Fibroblast of lung (primary cell): ENCODE measurements around the gene CCDC97.

Experiments used
- CTCF ChIP-seq, 2 donors: IDR thresholded peaks in 1 of 2; conservative IDR thresholded peaks in 1 of 2; 1 replicate in 1 of 2; 2 replicates in 1 of 2; pipeline ENCODE4 v1.5.1; 2011 to 2012; ENCODE audit warnings: low read length in 2 of 2, control low read depth in 1 of 2, inconsistent platforms in 1 of 2, low read depth in 1 of 2, mild to moderate bottlenecking in 1 of 2
- EZH2 ChIP-seq: IDR thresholded peaks from 2 replicates; pipeline ENCODE4 v1.5.1; 2012; ENCODE audit warnings: low read length, control low read depth, mild to moderate bottlenecking; ENCODE audit errors: missing control alignments

- TF ChIP-seq CTCF (conservative IDR thresholded peaks at IDR 0.05 in 1 of 2, IDR thresholded peaks at IDR 0.05 in 1 of 2; ENCODE audit: low read depth in 1 of 2, low read length in 2 of 2), result no peak
- TF ChIP-seq EZH2, result no peak
Measured at GRCh38 chr19:41328157-41328841, 18.3 kb downstream of the CCDC97 start.
